Measurements from ENCODE around the gene ATP4B. TPM values are rescaled to one million over a fixed set of nuclear protein-coding genes. Genes with fewer than 3 reads are reported as not detected.
A peak's percentile ranks its signal among the peaks of the same experiment; 100 is the strongest.

The ATP4B gene
- total RNA-seq, 1 experiment from 2014 or later = not detected

- H3K14ac ChIP-seq (ENCODE audit: insufficient read depth, low read length) = no peak overlapping the region
- WGBS (ENCODE audit: extremely low coverage, insufficient read length, low lambda C conversion rate) = no CpG with 5 or more reads among the region's 17 CpGs
- peaks cover 51 to 89% (median 73%) of the 10 kb centered on the region in 3 experiments; a peak in 6 of 7 replicates for H3K36me3 Mint-ChIP-seq (ENCODE audit: insufficient read depth in 1 of 3, low read depth in 3 of 3)
Observed at GRCh38 chr13:113629866-113630265, 28.1 kb downstream of the ATP4B start.

More at GRCh38 chr13:113629866-113630265, 28.1 kb downstream of the ATP4B start:
- Histone ChIP-seq H4K5ac (ENCODE audit: insufficient read length, low read depth, low read length) (no peak overlapping the region), H2BK12ac (ENCODE audit: insufficient read length, low read depth, low read length) (no peak overlapping the region), H2BK5ac (ENCODE audit: insufficient read length, low read length) (no peak overlapping the region), H3K9me3 (ENCODE audit: control insufficient read depth, low read depth, low read length) (no peaks in the 10 kb centered on the region), H2BK15ac (ENCODE audit: low read depth, low read length) (no peak overlapping the region), H2BK20ac (ENCODE audit: low read depth, low read length, poor library complexity, severe bottlenecking) (no peak overlapping the region), H4K20me1 (ENCODE audit: control insufficient read depth, insufficient read depth, insufficient read length) (no peaks in the 10 kb centered on the region), H3K4me2 (ENCODE audit: insufficient read depth, insufficient read length, low read length) (no peak overlapping the region), H2BK120ac (ENCODE audit: low read depth, low read length, poor library complexity, severe bottlenecking) (no peak overlapping the region), H3K23ac (ENCODE audit: insufficient read length, low read depth, low read length) (no peak overlapping the region), H4K8ac (replicated peaks; ENCODE audit: insufficient read length, low read depth, low read length) (no peak overlapping the region), H3K18ac (ENCODE audit: insufficient read length, low read depth, low read length) (no peak overlapping the region), H3K79me1 (ENCODE audit: insufficient read depth, low read depth, low read length, poor library complexity, severe bottlenecking) (no peaks in the 10 kb centered on the region), H4K91ac (ENCODE audit: insufficient read length, low read depth, low read length) (no peak overlapping the region), H3T11ph (ENCODE audit: low read length) (no peak overlapping the region), H3K79me2 (ENCODE audit: insufficient read depth, low read length) (no peaks in the 10 kb centered on the region; the same call in 1 of the 2 replicates), H3K56ac (ENCODE audit: insufficient read length, low read depth, low read length) (no peak overlapping the region), H3K4me1 (ENCODE audit: insufficient read depth, low read length) (no peaks in the 10 kb centered on the region), H2AK5ac (ENCODE audit: insufficient read length, low read length) (no peak overlapping the region), H3K23me2 (ENCODE audit: insufficient read length, low read depth, low read length, poor library complexity, severe bottlenecking) (no peaks in the 10 kb centered on the region), H3K9ac (ENCODE audit: extremely low read depth, insufficient read length, low read length) (no peak overlapping the region), H3K27me3 (ENCODE audit: insufficient read depth, low read length) (no peaks in the 10 kb centered on the region), H3K27ac (ENCODE audit: insufficient read length, low read depth, low read length) (no peak overlapping the region), H3K4ac (ENCODE audit: low read depth, low read length) (no peak overlapping the region), H2AFZ (ENCODE audit: low read length) (no peak overlapping the region)
- peaks cover 2 to 3% of the 10 kb centered on the region in 2 experiments; a peak in 3 of 5 replicates for H3K9me3 Mint-ChIP-seq
- no peaks in the 10 kb centered on the region for H3K27me3 Mint-ChIP-seq (ENCODE audit: low read depth)
- H3K27ac Mint-ChIP-seq = peak overlapping the region in 2 of 3 experiments; percentile 70 to 79; a peak in 2 of 7 replicates
- no peak overlapping the region for H3K4me3 Mint-ChIP-seq
- no peak for TF ChIP-seq CTCF (conservative IDR thresholded peaks at IDR 0.05)
- 0 out of 4 replicates have a peak, but pooled peaks cover 0 to 2% of the 10 kb centered on the region in 2 experiments for H3K4me1 Mint-ChIP-seq
- no peak for DNase-seq

Measured in H9 (cell line).